HL-60 (cell line): ENCODE measurements around the gene LRRC1.

Experiments
- DNase-seq, 2 experiments: peaks; one replicate each; pipeline ENCODE4 v3.0.0-alpha.2; 2010 to 2020; ENCODE audit warnings: low read depth in 1 of 2, low spot score in 1 of 2
- H3K27ac ChIP-seq: fragments of 250-450 bp; sonication (Bioruptor Pico); replicated peaks from 2 replicates; pipeline ENCODE4 v1.5.1; 2020; ENCODE audit warnings: mild to moderate bottlenecking, moderate library complexity
- H3K27me3 ChIP-seq: fragments of 250-450 bp; sonication (Bioruptor Pico); 2 replicates; pipeline ENCODE4 v1.5.1; 2021; ENCODE audit warnings: mild to moderate bottlenecking, moderate library complexity; ENCODE audit not compliant: insufficient read depth, poor library complexity, severe bottlenecking
- H3K4me3 ChIP-seq: replicated peaks from 2 replicates; pipeline ENCODE4 v1.5.1; 2011; ENCODE audit warnings: mild to moderate bottlenecking, control low read depth, low read length; ENCODE audit not compliant: insufficient read depth
- CTCF ChIP-seq: IDR thresholded peaks from one replicate; pipeline ENCODE4 v1.5.1; 2011; ENCODE audit warnings: low read length, control low read depth, inconsistent platforms; ENCODE audit not compliant: insufficient read depth
- GABPA ChIP-seq: IDR thresholded peaks from 2 replicates; pipeline ENCODE4 v1.6.1; 2012; ENCODE audit warnings: low read depth
- POLR2AphosphoS5 ChIP-seq: IDR thresholded peaks from 2 replicates; pipeline ENCODE4 v1.6.1; 2012; ENCODE audit warnings: low read depth
- REST ChIP-seq: IDR thresholded peaks from 2 replicates; pipeline ENCODE4 v1.6.1; 2012; ENCODE audit warnings: low read depth; ENCODE audit not compliant: insufficient replicate concordance
- SPI1 ChIP-seq: IDR thresholded peaks from 2 replicates; pipeline ENCODE4 v1.6.1; 2012; ENCODE audit warnings: low read depth, mild to moderate bottlenecking, borderline replicate concordance

LRRC1 gene

GRCh38 chr6:53926505-53926904 lies 131.7 kb downstream of the LRRC1 start:
- no peak overlapping the region for H3K4me3 ChIP-seq
- TF ChIP-seq REST (no peak), POLR2AphosphoS5 (no peak), CTCF (no peak), SPI1 (no peak), GABPA (no peak)
- no peaks in the 10 kb centered on the region for H3K27me3 ChIP-seq
- no peak overlapping the region for H3K27ac ChIP-seq
- DNase-seq = no peak

GRCh38 chr6:53928641-53929040 lies 133.8 kb downstream of the LRRC1 start:
- Histone ChIP-seq H3K27me3 (no peaks in the 10 kb centered on the region), H3K4me3 (no peak overlapping the region), H3K27ac (no peak overlapping the region)
- TF ChIP-seq POLR2AphosphoS5 (no peak), CTCF (no peak), GABPA (no peak), SPI1 (no peak), REST (no peak)
- DNase-seq = no peak

DNA sequence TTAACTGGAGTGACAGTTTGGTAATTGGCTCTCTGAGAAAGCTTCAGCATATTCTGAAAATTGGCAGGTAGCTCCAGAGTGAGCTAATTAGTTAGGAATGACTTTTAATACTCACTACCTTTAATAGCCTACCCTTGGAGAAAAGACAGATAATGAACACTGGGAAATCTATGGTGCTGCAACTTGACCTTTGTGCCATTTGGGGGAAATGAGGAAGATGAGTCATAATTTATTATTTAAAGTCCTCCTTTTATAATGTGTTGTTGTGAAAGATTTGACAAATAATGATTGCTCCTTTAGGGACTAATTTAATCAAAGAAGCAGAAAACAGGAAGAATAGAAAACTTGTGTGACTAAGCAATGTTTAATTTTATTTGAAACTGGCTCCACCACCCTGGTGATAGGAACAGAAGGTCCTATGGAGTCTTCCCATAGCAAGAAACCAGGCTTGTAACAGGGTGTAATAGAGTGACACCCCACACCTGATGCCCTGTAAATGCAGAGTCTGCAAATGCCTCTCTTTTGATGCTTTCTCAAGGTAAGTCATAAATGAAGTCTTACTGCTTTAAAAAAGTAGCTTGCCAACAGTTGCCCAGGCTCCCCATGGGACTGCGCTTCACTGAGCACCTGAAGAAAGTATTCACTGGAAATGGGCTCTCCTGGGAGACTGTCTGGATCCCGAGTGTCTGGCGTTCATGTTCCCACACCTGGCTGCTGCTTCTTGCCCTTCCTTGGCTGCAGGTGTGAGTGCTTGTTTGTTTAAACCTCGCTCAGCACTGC lies 134.4 kb downstream of the LRRC1 start:
- no peak for TF ChIP-seq REST
- no peak for TF ChIP-seq SPI1
- TF ChIP-seq GABPA = no peak
- TF ChIP-seq POLR2AphosphoS5 = no peak
- TF ChIP-seq CTCF = no peak
- Histone ChIP-seq H3K27ac (no peak overlapping the region), H3K27me3 (no peaks in the 10 kb centered on the region), H3K4me3 (no peak overlapping the region)
- DNase-seq = no peak
